8988T (cell line): ENCODE measurements around the gene BRD2.
A peak's percentile ranks its signal among the peaks of the same experiment; 100 is the strongest.

Source experiments
- DNase-seq: peaks from one replicate; pipeline ENCODE4 v3.0.0; 2011

Gene BRD2

GRCh38 chr6:33001685-33002084, 33.3 kb downstream of the BRD2 start:
- no peak for DNase-seq

GRCh38 chr6:33004940-33005339, 36.5 kb downstream of the BRD2 start:
- DNase-seq: no peak

- no peak for DNase-seq
These were observed 39.5 kb downstream of the BRD2 start for GRCh38 chr6:33007831-33008400.

- DNase-seq: peak; percentile 38
These were observed 40.8 kb downstream of the BRD2 start, which contains the start of gene HLA-DOA for GRCh38 chr6:33008944-33009861. Gene HLA-DOA, minus strand, starts transcription at chr6:33009591.

- no peak for DNase-seq
These were observed 42.0 kb downstream of the BRD2 start for GRCh38 chr6:33010356-33010755.

- DNase-seq: no peak
These were observed 45.2 kb downstream of the BRD2 start for GRCh38 chr6:33013608-33014007.

- DNase-seq: peak; percentile 38
These were observed 46.6 kb downstream of the BRD2 start for GRCh38 chr6:33014841-33015634.

GRCh38 chr6:33015798-33016197, 47.4 kb downstream of the BRD2 start:
- no peak for DNase-seq

GRCh38 chr6:33017018-33017417, 48.6 kb downstream of the BRD2 start:
- DNase-seq: no peak

GRCh38 chr6:33017694-33018353, 49.4 kb downstream of the BRD2 start:
- no peak for DNase-seq

GRCh38 chr6:33018418-33018817, 50.0 kb downstream of the BRD2 start:
- DNase-seq: no peak

GRCh38 chr6:33018904-33019303, 50.5 kb downstream of the BRD2 start:
- no peak for DNase-seq

GRCh38 chr6:33019372-33019771, 51.0 kb downstream of the BRD2 start:
- DNase-seq: no peak

GRCh38 chr6:33021917-33022316, 53.5 kb downstream of the BRD2 start:
- no peak for DNase-seq

- no peak for DNase-seq
These were observed 55.1 kb downstream of the BRD2 start for GRCh38 chr6:33023536-33023935.

- DNase-seq: no peak
These were observed 56.1 kb downstream of the BRD2 start for GRCh38 chr6:33024521-33024920.

GRCh38 chr6:33028220-33028849, 59.9 kb downstream of the BRD2 start:
- no peak for DNase-seq

- DNase-seq: no peak
These were observed 61.2 kb downstream of the BRD2 start for GRCh38 chr6:33029328-33030184.

GRCh38 chr6:33030245-33030644, 61.9 kb downstream of the BRD2 start:
- DNase-seq: no peak
